NCI-H187 treated with DMSO at 0.1 percent for 48 hours (cell line): ENCODE data around the gene APOL6.

Experiments used
- DNase-seq: peaks from one replicate; lab custom pipeline; 2025; lab: John Stamatoyannopoulos, UW

The APOL6 gene

GRCh38 chr22:35648066-35649025, at the start of gene APOL6:
TSS of gene APOL6 (plus strand) at chr22:35648446. CDS start at chr22:35656426, 7,980 bp downstream.
- DNase-seq = no peak

GRCh38 chr22:35599364-35599763, 48.9 kb upstream of the APOL6 start:
- DNase-seq = no peak

- DNase-seq = no peak
Observed at GRCh38 chr22:35600476-35600875, 47.8 kb upstream of the APOL6 start.

DNA sequence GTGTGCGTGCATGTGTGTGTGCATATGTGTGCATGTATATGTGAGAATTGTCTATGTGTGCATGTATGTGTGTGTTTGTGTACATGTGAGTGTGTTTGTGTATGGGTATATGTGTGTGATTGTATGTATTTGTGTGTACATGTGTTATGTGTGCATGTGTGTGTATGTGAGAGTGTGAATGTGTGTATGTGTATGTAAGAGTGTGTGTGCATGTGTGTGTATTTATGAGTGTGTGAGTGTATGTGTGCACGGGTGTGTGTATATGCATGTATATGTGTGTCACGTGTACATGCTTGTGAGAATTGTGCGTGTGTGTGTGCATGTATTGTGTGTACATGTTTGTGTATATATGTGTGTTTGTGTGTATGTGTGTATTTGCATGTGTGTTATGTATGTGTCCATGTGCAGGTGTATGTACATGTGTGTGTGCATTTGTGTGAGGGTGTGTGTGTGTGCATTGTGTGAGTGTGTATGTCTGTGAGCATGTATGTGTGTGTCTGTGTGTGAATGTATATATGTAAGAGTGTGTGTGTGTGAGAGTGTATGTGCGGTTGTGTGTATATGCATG, 47.1 kb upstream of the APOL6 start:
- no peak for DNase-seq

DNA sequence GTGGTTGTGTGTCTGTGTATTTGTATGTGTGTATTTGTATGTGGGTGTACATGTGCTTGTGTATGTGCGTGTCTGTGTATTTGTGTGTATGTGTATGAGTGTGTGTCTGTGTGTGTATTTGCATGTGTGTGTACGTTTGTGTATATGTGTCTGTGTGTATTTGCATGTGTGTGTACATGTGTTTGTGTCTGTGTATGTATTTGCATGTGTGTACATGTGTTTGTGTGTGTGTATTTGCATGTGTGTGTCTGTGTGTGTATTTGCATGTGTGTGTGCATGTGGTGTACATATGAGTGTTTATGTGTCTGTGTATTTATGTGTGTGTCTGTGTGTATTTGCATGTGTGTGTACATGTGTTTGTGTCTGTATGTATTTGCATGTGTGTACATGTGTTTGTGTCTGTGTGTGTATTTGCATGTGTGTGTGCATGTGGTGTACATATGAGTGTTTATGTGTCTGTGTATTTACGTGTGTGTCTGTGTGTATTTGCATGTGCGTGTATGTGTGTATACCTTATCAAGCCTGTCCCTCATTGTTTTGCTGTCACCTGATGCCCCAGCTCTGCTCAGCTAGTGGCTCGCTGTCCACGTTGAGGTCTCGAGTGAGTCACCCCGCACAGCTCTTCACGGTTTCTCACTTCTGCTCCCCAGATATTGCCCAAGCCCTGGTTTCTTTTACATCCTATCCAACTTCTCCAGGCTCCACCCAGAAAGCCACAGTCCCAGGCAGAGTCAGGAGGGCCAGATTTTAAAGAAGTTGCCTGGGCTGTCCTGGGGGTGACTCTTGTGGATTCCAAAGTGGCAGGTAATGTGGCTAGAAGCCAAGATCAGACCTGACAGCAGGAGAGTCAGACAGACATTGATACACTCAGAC, 46.3 kb upstream of the APOL6 start:
- DNase-seq = no peak

- DNase-seq = no peak
Observed at GRCh38 chr22:35604621-35605368, 43.5 kb upstream of the APOL6 start.

GRCh38 chr22:35605369-35605680, 42.9 kb upstream of the APOL6 start:
- DNase-seq = no peak

DNA sequence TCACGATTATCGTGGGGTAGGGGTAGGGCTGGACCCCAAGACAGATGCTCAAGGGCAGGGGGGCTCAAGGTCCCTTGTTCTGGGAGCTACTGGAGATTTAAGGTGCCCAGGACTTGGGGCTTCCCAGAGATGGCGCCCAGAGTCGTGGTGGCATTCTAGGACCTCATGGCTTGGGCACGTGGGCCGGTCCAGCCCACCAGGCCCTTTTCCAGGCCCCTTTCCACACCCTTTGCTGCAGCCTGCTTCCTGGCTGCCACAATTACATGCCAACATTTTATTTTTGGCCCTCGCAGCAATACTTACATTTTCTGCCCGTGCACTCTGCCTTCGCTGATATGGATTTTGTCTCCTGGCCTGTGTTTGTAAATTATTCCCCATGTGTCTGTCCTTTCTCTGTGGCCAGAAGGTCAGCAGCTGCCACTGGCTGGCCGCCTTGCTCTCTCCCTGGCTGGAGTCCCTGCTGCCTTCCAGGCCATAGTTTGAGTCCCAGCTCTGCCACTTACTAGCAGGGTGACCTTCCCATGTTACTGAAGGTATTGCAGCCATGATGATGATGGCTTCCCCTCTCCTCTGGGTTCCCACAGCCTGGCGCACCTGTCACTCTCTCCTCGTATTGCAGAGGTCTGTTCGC, 42.3 kb upstream of the APOL6 start:
- DNase-seq = no peak

GRCh38 chr22:35606916-35607315, 41.3 kb upstream of the APOL6 start:
- DNase-seq = no peak

DNA sequence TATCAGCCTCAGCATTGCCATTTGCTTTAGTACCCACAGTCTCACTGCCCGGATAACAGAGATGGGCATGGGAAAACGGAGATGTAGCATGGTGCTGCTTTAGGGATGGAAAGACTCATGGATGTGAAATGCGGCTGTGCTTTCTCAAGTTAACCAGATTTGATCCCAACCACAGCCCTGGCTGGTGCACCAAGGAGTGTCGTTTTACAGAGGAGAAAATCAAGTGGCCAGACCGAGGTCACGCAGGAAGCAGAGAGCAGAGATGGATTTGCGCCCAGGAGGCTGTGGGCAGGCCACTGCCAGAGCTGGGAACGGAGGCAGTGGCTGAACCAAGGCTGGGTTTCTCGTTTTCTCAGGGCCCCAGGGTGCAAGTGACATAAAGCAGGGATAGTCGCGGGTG, 40.2 kb upstream of the APOL6 start:
- DNase-seq = no peak

DNA sequence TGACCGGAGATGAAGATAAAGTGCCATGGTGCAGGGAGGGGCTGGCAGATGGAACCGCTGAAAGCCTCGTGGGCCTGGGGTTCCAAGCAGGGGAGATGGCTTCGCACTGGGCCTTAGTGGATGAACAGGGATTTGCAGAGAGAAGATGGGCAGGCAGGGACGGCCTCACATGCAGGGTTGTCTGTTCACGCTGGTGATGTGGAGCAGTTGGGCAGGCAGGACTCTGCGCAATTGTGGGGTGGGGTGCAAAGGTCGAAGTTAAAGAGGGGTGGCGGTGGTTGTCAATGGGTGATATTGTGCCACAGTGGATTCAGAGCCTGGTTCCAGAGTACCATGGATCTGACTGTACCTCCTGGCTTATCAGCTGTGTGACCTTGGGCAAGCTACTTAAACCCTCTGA, 39.0 kb upstream of the APOL6 start:
- DNase-seq = no peak

- no peak for DNase-seq
Observed at GRCh38 chr22:35609761-35610160, 38.5 kb upstream of the APOL6 start.

- DNase-seq = no peak
Observed at GRCh38 chr22:35610741-35611140, 37.5 kb upstream of the APOL6 start.

GRCh38 chr22:35611200-35611890, 36.9 kb upstream of the APOL6 start:
- no peak for DNase-seq

- no peak for DNase-seq
Observed at GRCh38 chr22:35611891-35612576, 36.2 kb upstream of the APOL6 start.

GRCh38 chr22:35612903-35613302, 35.3 kb upstream of the APOL6 start:
- no peak for DNase-seq

DNA sequence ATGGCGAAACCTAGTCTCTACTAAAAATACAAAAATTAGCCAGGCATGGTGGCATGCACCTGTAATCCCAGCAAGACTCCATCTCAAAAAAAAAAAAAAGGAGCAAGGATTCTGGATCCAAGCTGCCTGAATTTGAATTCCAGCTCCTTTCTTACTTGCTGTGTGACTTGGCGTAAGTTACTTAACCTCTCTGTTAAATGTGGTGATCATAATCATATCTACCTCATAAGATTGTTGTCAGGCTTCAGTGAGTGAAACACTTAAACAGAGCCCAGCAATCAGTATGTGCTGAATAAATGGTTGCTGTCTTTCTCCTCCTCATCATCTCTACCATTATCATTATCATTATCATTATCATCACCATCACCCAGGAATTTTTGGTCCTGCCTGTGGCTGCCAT, 33.8 kb upstream of the APOL6 start:
- no peak for DNase-seq

DNA sequence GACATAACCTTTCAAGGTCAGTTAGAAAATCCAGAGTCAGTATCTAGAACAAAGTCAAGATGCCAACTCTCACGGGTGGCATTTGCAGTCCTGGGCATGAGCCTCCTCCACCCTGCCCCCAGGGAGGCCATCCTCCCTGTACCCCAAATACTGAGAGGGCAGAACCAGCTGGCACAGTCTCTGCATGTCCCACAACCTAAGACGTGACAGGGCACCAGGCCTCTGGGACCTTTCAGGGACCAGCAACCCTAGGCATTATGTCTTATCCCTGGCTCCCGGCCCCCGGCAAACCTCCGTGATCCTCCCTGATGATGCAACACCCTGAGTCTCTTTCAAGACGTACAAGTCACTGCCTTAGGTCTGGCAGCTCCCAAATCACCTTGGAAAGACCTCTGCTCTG, 33.1 kb upstream of the APOL6 start:
- no peak for DNase-seq

- DNase-seq = no peak
Observed at GRCh38 chr22:35616043-35616442, 32.2 kb upstream of the APOL6 start.

DNA sequence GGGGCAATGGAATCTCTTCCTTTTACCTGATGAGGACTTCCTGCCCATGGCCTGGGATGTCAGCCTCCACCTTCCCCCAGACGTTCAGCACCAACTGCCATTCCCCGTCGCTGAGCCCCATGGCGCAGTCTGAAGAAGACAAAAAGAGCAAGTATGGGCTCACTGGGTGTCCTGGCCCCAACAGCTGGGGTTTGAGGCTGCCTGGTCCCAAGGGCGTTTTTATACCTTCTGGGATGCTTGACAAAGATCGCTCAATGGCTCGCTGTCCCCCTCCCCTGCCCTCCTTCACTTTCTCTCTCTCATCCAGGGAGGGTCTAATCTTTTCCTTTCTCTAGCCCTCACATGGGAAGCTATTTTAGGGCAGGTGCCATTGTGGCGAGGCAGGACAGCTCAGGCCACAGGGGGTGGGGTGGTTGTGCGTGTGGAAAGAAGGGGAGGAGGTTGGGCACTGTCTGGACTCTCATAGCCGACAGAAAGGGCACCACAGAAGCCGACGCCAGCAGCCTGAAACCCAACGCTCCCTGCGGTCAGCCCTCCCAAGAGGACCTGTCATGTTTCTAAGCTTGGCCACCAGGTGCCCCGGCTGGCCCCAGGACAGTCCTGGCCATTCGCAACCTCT, 31.0 kb upstream of the APOL6 start, which contains the start of gene MB:
TSS of gene MB (minus strand) at position 193 of the 619 bp plus-strand sequence. CDS start at position 121, 72 bp downstream.
- DNase-seq = no peak
